Loucy (cell line): ENCODE measurements around the gene GNPTAB.

Source experiments
- H2AFZ ChIP-seq: fragments of 200-600 bp; sonication (generic); 2 replicates; pipeline ENCODE4 v1.6.0; 2016; ENCODE audit warnings: antibody characterized with exemption, mild to moderate bottlenecking, low read length, moderate library complexity
- H3F3A ChIP-seq: fragments of 200-600 bp; 2 replicates; pipeline ENCODE4 v1.6.0; 2016; ENCODE audit warnings: antibody characterized with exemption, low read depth, mild to moderate bottlenecking
- H3K27me3 ChIP-seq: fragments of 200-600 bp; sonication (generic); 2 replicates; pipeline ENCODE4 v1.6.1; 2014; ENCODE audit warnings: low read length, mild to moderate bottlenecking; ENCODE audit not compliant: insufficient read depth, poor library complexity, severe bottlenecking
- H3K36me3 ChIP-seq: fragments of 200-600 bp; sonication (generic); 2 replicates; pipeline ENCODE4 v1.6.1; 2016; ENCODE audit warnings: low read length; ENCODE audit not compliant: insufficient read depth
- H3K4me1 ChIP-seq: fragments of 200-600 bp; sonication (generic); 2 replicates; pipeline ENCODE4 v1.5.1; 2014; ENCODE audit warnings: low read length, mild to moderate bottlenecking; ENCODE audit not compliant: insufficient read depth, poor library complexity, severe bottlenecking
- H3K4me2 ChIP-seq: fragments of 200-600 bp; sonication (generic); 2 replicates; pipeline ENCODE4 v1.6.0; 2014; ENCODE audit warnings: antibody characterized with exemption, low read length, low read depth, mild to moderate bottlenecking; ENCODE audit not compliant: poor library complexity, severe bottlenecking
- H3K4me3 ChIP-seq: fragments of 200-600 bp; sonication (generic); 2 replicates; pipeline ENCODE4 v1.5.1; 2014; ENCODE audit warnings: low read length, mild to moderate bottlenecking, mixed read lengths; ENCODE audit not compliant: poor library complexity, severe bottlenecking
- H3K79me2 ChIP-seq: fragments of 200-600 bp; sonication (generic); 2 replicates; pipeline ENCODE4 v1.6.1; 2014; ENCODE audit warnings: low read length; ENCODE audit not compliant: insufficient read depth
- H3K9ac ChIP-seq: fragments of 200-600 bp; sonication (generic); 2 replicates; pipeline ENCODE4 v1.6.0; 2014; ENCODE audit warnings: mild to moderate bottlenecking, low read depth, low read length, moderate library complexity; ENCODE audit not compliant: poor library complexity, severe bottlenecking
- H3K9me2 ChIP-seq: fragments of 200-600 bp; sonication (generic); replicated peaks from 2 replicates; pipeline ENCODE4 v1.6.1; 2016; ENCODE audit warnings: low read depth, low read length, mixed read lengths
- H3K9me3 ChIP-seq: fragments of 200-600 bp; sonication (generic); 2 replicates; pipeline ENCODE4 v1.6.1; 2014; ENCODE audit warnings: mild to moderate bottlenecking, antibody characterized with exemption, low read length, low read depth; ENCODE audit not compliant: insufficient read depth
- H4K20me1 ChIP-seq: fragments of 200-600 bp; sonication (generic); 2 replicates; pipeline ENCODE4 v1.6.0; 2014; ENCODE audit warnings: antibody characterized with exemption, low read length, mild to moderate bottlenecking; ENCODE audit not compliant: insufficient read depth, poor library complexity, severe bottlenecking
- EZH2phosphoT487 ChIP-seq: fragments of 200-600 bp; IDR thresholded peaks from 2 replicates; pipeline ENCODE4 v1.6.1; 2018; ENCODE audit warnings: antibody characterized with exemption, mild to moderate bottlenecking, moderate library complexity, borderline replicate concordance
- TF ChIP-seq, protein P1 (sequence below): fragments of 200-600 bp; sonication (generic); conservative IDR thresholded peaks from 2 replicates; pipeline ENCODE4 v1.5.1; 2014; ENCODE audit warnings: mild to moderate bottlenecking, antibody characterized with exemption, low read length

GNPTAB gene

GRCh38 chr12:101777978-101778377 is 52.8 kb downstream of the GNPTAB start:
- no peaks in the 10 kb centered on the region for H3K9me3 ChIP-seq
- H3K4me3 ChIP-seq, result no peak overlapping the region
- H3K4me2 ChIP-seq, result peak overlapping the region; percentile 2
- peaks cover 59% of the 10 kb centered on the region for H3K4me1 ChIP-seq
- H3F3A ChIP-seq, result no peaks in the 10 kb centered on the region; the same call in 1 of the 2 replicates
- H4K20me1 ChIP-seq, result no peaks in the 10 kb centered on the region
- H3K36me3 ChIP-seq, result peaks cover 13% of the 10 kb centered on the region
- TF ChIP-seq, protein P1, sequence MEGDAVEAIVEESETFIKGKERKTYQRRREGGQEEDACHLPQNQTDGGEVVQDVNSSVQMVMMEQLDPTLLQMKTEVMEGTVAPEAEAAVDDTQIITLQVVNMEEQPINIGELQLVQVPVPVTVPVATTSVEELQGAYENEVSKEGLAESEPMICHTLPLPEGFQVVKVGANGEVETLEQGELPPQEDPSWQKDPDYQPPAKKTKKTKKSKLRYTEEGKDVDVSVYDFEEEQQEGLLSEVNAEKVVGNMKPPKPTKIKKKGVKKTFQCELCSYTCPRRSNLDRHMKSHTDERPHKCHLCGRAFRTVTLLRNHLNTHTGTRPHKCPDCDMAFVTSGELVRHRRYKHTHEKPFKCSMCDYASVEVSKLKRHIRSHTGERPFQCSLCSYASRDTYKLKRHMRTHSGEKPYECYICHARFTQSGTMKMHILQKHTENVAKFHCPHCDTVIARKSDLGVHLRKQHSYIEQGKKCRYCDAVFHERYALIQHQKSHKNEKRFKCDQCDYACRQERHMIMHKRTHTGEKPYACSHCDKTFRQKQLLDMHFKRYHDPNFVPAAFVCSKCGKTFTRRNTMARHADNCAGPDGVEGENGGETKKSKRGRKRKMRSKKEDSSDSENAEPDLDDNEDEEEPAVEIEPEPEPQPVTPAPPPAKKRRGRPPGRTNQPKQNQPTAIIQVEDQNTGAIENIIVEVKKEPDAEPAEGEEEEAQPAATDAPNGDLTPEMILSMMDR, result no peak
- no peak for TF ChIP-seq EZH2phosphoT487
- H3K79me2 ChIP-seq, result 0 out of 2 replicates have a peak, but pooled peaks cover 4% of the 10 kb centered on the region
- H3K27me3 ChIP-seq, result no peaks in the 10 kb centered on the region
- H2AFZ ChIP-seq, result no peak overlapping the region
- no peak overlapping the region for H3K9ac ChIP-seq
- H3K9me2 ChIP-seq, result no peaks in the 10 kb centered on the region

GRCh38 chr12:101777485-101777884 is 53.3 kb downstream of the GNPTAB start:
- no peak overlapping the region for H3K4me2 ChIP-seq
- 0 out of 2 replicates have a peak, but pooled peaks cover 4% of the 10 kb centered on the region for H3K79me2 ChIP-seq
- no peaks in the 10 kb centered on the region for H3K9me2 ChIP-seq
- no peaks in the 10 kb centered on the region for H4K20me1 ChIP-seq
- TF ChIP-seq, protein P1, result no peak
- TF ChIP-seq EZH2phosphoT487, result no peak
- peak overlapping the region; percentile 60 for H3K9ac ChIP-seq
- no peaks in the 10 kb centered on the region for H3K9me3 ChIP-seq
- no peaks in the 10 kb centered on the region for H3K27me3 ChIP-seq
- no peak overlapping the region for H3K4me3 ChIP-seq
- peaks cover under 1% of the 10 kb centered on the region; the same call in 1 of the 2 replicates for H3F3A ChIP-seq
- peaks cover 62% of the 10 kb centered on the region for H3K4me1 ChIP-seq
- H3K36me3 ChIP-seq, result peaks cover 13% of the 10 kb centered on the region
- no peak overlapping the region for H2AFZ ChIP-seq

GRCh38 chr12:101775816-101776215 is 54.9 kb downstream of the GNPTAB start:
- TF ChIP-seq EZH2phosphoT487, result no peak
- TF ChIP-seq, protein P1, result no peak
- peaks cover 74% of the 10 kb centered on the region for H3K4me1 ChIP-seq
- H3K9ac ChIP-seq, result peak overlapping the region; percentile 60
- H3K79me2 ChIP-seq, result 0 out of 2 replicates have a peak, but pooled peaks cover 4% of the 10 kb centered on the region
- H3F3A ChIP-seq, result peaks cover 5% of the 10 kb centered on the region; the same call in 1 of the 2 replicates
- no peaks in the 10 kb centered on the region for H4K20me1 ChIP-seq
- no peaks in the 10 kb centered on the region for H3K9me3 ChIP-seq
- H3K27me3 ChIP-seq, result no peaks in the 10 kb centered on the region
- peak overlapping the region; percentile 67 for H3K4me2 ChIP-seq
- H3K9me2 ChIP-seq, result no peaks in the 10 kb centered on the region
- no peak overlapping the region for H2AFZ ChIP-seq
- peaks cover 14% of the 10 kb centered on the region for H3K36me3 ChIP-seq
- H3K4me3 ChIP-seq, result peak overlapping the region; percentile 36
